Measurements from ENCODE around the gene SYT14.

DNA sequence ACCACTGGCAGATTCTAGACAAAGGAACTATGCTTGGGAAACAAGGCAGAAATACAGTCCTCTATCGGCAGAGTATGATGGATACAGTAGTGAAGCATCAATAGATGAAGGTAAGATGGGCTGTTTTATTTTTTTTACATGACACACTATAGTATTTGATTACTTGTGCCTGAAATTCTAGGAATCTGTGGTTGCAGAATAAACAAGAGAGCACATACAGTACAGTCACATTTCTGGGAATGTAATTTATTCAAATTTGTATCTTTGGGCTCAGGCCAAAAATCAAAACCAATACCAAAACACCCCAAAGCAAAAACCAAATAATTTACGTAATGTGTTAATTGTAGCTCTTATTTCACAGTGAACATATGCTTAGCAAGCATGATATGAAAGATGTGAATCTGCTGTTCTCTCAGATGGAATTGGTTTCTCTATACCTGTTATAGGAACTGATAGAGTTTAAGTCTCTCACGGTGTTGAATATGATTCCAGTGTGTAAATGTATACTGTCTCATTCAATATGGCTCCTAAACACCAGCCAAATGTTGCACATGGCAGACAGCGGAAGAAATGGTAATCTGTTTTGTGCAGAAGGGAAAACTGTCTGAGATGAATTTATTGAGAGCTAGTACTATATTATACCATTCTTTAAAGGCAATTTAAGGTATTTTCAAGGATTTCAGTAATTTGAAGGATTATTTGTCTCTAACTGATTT is 83.3 kb downstream of the SYT14 start:
- TF ChIP-seq, protein P1, sequence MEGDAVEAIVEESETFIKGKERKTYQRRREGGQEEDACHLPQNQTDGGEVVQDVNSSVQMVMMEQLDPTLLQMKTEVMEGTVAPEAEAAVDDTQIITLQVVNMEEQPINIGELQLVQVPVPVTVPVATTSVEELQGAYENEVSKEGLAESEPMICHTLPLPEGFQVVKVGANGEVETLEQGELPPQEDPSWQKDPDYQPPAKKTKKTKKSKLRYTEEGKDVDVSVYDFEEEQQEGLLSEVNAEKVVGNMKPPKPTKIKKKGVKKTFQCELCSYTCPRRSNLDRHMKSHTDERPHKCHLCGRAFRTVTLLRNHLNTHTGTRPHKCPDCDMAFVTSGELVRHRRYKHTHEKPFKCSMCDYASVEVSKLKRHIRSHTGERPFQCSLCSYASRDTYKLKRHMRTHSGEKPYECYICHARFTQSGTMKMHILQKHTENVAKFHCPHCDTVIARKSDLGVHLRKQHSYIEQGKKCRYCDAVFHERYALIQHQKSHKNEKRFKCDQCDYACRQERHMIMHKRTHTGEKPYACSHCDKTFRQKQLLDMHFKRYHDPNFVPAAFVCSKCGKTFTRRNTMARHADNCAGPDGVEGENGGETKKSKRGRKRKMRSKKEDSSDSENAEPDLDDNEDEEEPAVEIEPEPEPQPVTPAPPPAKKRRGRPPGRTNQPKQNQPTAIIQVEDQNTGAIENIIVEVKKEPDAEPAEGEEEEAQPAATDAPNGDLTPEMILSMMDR (IDR thresholded peaks at IDR 0.05): no peak
- no peak for TF ChIP-seq POLR2AphosphoS5 (IDR thresholded peaks at IDR 0.05)
- TF ChIP-seq POLR2A (IDR thresholded peaks at IDR 0.05; ENCODE audit: low read depth): no peak
